ENCODE results near the gene TATDN3. TPM values are rescaled to one million over a fixed set of nuclear protein-coding genes. Genes with fewer than 3 reads are reported as not detected.

Gene TATDN3
- total RNA-seq, 1 donor, result 15.7 TPM

Other genes with a start within 250 kb of the TATDN3 start
- gene ATF3, start 183.1 kb upstream of the TATDN3 start, total RNA-seq, result 53.6 TPM
- 1.4 TPM for gene BATF3, start 92.1 kb upstream of the TATDN3 start, total RNA-seq
- 25.7 TPM for gene NSL1, start 117 bp upstream of the TATDN3 start, total RNA-seq
- gene SPATA45, start 55.8 kb downstream of the TATDN3 start, total RNA-seq, result not detected
- 15.3 TPM for gene FLVCR1, start 66.4 kb downstream of the TATDN3 start, total RNA-seq
- 0.10 TPM for gene VASH2, start 158.6 kb downstream of the TATDN3 start, total RNA-seq
- gene ANGEL2, start 224.0 kb downstream of the TATDN3 start, total RNA-seq, result 73.7 TPM